ENCODE results near the gene NFKB1.
"Not testable (repeated sequence)": the region's sequence is repeated elsewhere in the genome, so short reads cannot be mapped to it uniquely, and the experiment has no call there.

Gene NFKB1

GRCh38 chr4:102619776-102620631, 118.8 kb downstream of the NFKB1 start:
- not testable (repeated sequence) for DNase-seq (ENCODE audit: low read depth in 1 of 2, low spot score in 1 of 2)

GRCh38 chr4:102620697-102621497, 119.7 kb downstream of the NFKB1 start:
- no peak for DNase-seq (ENCODE audit: low read depth in 1 of 2, low spot score in 1 of 2)

GRCh38 chr4:102623622-102624021, 122.5 kb downstream of the NFKB1 start:
- DNase-seq (ENCODE audit: low read depth in 1 of 2, low spot score in 1 of 2): no peak

GRCh38 chr4:102624505-102624904, 123.3 kb downstream of the NFKB1 start:
- no peak for DNase-seq (ENCODE audit: low read depth in 1 of 2, low spot score in 1 of 2)

GRCh38 chr4:102625232-102625930, 124.2 kb downstream of the NFKB1 start:
- peak in 1 of 2 donors; percentile 34 for DNase-seq (ENCODE audit: low read depth in 1 of 2, low spot score in 1 of 2)

- DNase-seq (ENCODE audit: low read depth in 1 of 2, low spot score in 1 of 2): no peak
Measured at GRCh38 chr4:102627831-102628523, 126.8 kb downstream of the NFKB1 start.

- no peak for DNase-seq (ENCODE audit: low read depth in 1 of 2, low spot score in 1 of 2)
Measured at GRCh38 chr4:102629673-102630072, 128.5 kb downstream of the NFKB1 start.

GRCh38 chr4:102631616-102632015, 130.5 kb downstream of the NFKB1 start:
- no peak for DNase-seq (ENCODE audit: low read depth in 1 of 2, low spot score in 1 of 2)

GRCh38 chr4:102632241-102633065, 131.3 kb downstream of the NFKB1 start:
- no peak for DNase-seq (ENCODE audit: low read depth in 1 of 2, low spot score in 1 of 2)

GRCh38 chr4:102633100-102633499, 131.9 kb downstream of the NFKB1 start:
- no peak for DNase-seq (ENCODE audit: low read depth in 1 of 2, low spot score in 1 of 2)

GRCh38 chr4:102637391-102637790, 136.2 kb downstream of the NFKB1 start:
- DNase-seq (ENCODE audit: low read depth in 1 of 2, low spot score in 1 of 2): no peak

- DNase-seq (ENCODE audit: low read depth in 1 of 2, low spot score in 1 of 2): no peak
Measured at GRCh38 chr4:102638621-102639020, 137.5 kb downstream of the NFKB1 start.

- no peak for DNase-seq (ENCODE audit: low read depth in 1 of 2, low spot score in 1 of 2)
Measured at GRCh38 chr4:102639598-102639997, 138.4 kb downstream of the NFKB1 start.

GRCh38 chr4:102640669-102641068, 139.5 kb downstream of the NFKB1 start:
- no peak for DNase-seq (ENCODE audit: low read depth in 1 of 2, low spot score in 1 of 2)

- DNase-seq (ENCODE audit: low read depth in 1 of 2, low spot score in 1 of 2): no peak
Measured at GRCh38 chr4:102641793-102642192, 140.6 kb downstream of the NFKB1 start.

GRCh38 chr4:102642631-102643298, 141.6 kb downstream of the NFKB1 start:
- no peak for DNase-seq (ENCODE audit: low read depth in 1 of 2, low spot score in 1 of 2)

- DNase-seq (ENCODE audit: low read depth in 1 of 2, low spot score in 1 of 2): no peak
Measured at GRCh38 chr4:102647117-102647516, 146.0 kb downstream of the NFKB1 start.

GRCh38 chr4:102657206-102657605, 156.0 kb downstream of the NFKB1 start:
- no peak for DNase-seq (ENCODE audit: low read depth in 1 of 2, low spot score in 1 of 2)

- no peak for DNase-seq (ENCODE audit: low read depth in 1 of 2, low spot score in 1 of 2)
Measured at GRCh38 chr4:102663073-102663472, 161.9 kb downstream of the NFKB1 start.

GRCh38 chr4:102665527-102665926, 164.4 kb downstream of the NFKB1 start:
- no peak for DNase-seq (ENCODE audit: low read depth in 1 of 2, low spot score in 1 of 2)

All from activated T-helper 1 cell treated with anti-CD3 and anti-CD28 coated beads, Interleukin-2, amount 50 U/mL, for 16 hours (primary cell).